ENCODE results near the gene SUPT16H. TPM values are rescaled to one million over a fixed set of nuclear protein-coding genes. Genes with fewer than 3 reads are reported as not detected.
"Not testable (repeated sequence)": the region's sequence is repeated elsewhere in the genome, so short reads cannot be mapped to it uniquely, and the experiment has no call there.

The SUPT16H gene
- total RNA-seq, 4 donors from 2014 or later = 27.2 to 33.5 (median 30.8) TPM

- peak overlapping the region in 3 of 4 donors; percentile 30 to 58 (median 37) for H3K27ac ChIP-seq
- no peaks in the 10 kb centered on the region for H3K9me3 ChIP-seq
- intact Hi-C loops (cut with DNase I; ENCODE audit: low total_unique reads) = no loop called here
- DNase-seq = peak; percentile 23 to 72
- TF ChIP-seq CTCF (IDR thresholded peaks at IDR 0.05 in 4 of 5, conservative IDR thresholded peaks at IDR 0.05 in 1 of 5) = no peak
- TF ChIP-seq POLR2A (IDR thresholded peaks at IDR 0.05) = peak in 1 of 2 donors; percentile 49
- H3K36me3 ChIP-seq = no peaks in the 10 kb centered on the region
- peak overlapping the region; percentile 21 to 58 (median 42) for H3K4me3 ChIP-seq
- peaks cover 0 to 7% (median 0%) of the 10 kb centered on the region in 3 donors for H3K27me3 ChIP-seq
- no peaks in the 10 kb centered on the region for H3K4me1 ChIP-seq
- in situ Hi-C loops (cut with MboI; ENCODE audit: low sequenced_read_pairs in 4 of 4) = no loop called here
- peak; percentile 82 to 93 for ATAC-seq
These were observed 75.2 kb downstream of the SUPT16H start for GRCh38 chr14:21308479-21309237.

GRCh38 chr14:21308132-21308478 lies 75.7 kb downstream of the SUPT16H start:
- H3K27me3 ChIP-seq = peaks cover 0 to 9% (median 0%) of the 10 kb centered on the region in 3 donors
- in situ Hi-C loops (cut with MboI; ENCODE audit: low sequenced_read_pairs in 4 of 4) = no loop called here
- no peaks in the 10 kb centered on the region for H3K4me1 ChIP-seq
- TF ChIP-seq POLR2A (IDR thresholded peaks at IDR 0.05) (no peak), CTCF (IDR thresholded peaks at IDR 0.05 in 4 of 5, conservative IDR thresholded peaks at IDR 0.05 in 1 of 5) (no peak)
- DNase-seq = no peak
- no peaks in the 10 kb centered on the region for H3K9me3 ChIP-seq
- ATAC-seq = peak; percentile 53 to 62
- H3K36me3 ChIP-seq = no peaks in the 10 kb centered on the region
- H3K4me3 ChIP-seq = peak overlapping the region in 3 of 4 donors; percentile 38 to 58 (median 46)
- H3K27ac ChIP-seq = peak overlapping the region in 3 of 4 donors; percentile 30 to 58 (median 37)
- intact Hi-C loops (cut with DNase I; ENCODE audit: low total_unique reads) = no loop called here

GRCh38 chr14:21307637-21308036 lies 76.2 kb downstream of the SUPT16H start:
- Histone ChIP-seq H3K4me3 (no peak overlapping the region), H3K9me3 (no peaks in the 10 kb centered on the region), H3K27me3 (peaks cover 0 to 9% (median 0%) of the 10 kb centered on the region in 3 donors), H3K36me3 (no peaks in the 10 kb centered on the region), H3K27ac (no peak overlapping the region), H3K4me1 (no peaks in the 10 kb centered on the region)
- ATAC-seq (no peak), DNase-seq (no peak)
- no peak for TF ChIP-seq POLR2A (IDR thresholded peaks at IDR 0.05)
- TF ChIP-seq CTCF (IDR thresholded peaks at IDR 0.05 in 4 of 5, conservative IDR thresholded peaks at IDR 0.05 in 1 of 5) = no peak
- intact Hi-C loops (cut with DNase I; ENCODE audit: low total_unique reads) (no loop called here), in situ Hi-C loops (cut with MboI; ENCODE audit: low sequenced_read_pairs in 4 of 4) (no loop called here)

GRCh38 chr14:21302836-21303140 lies 81.0 kb downstream of the SUPT16H start:
- H3K27ac ChIP-seq; ATAC-seq; in situ Hi-C loops (cut with MboI; ENCODE audit: low sequenced_read_pairs in 4 of 4); H3K9me3 ChIP-seq; H3K4me3 ChIP-seq; H3K36me3 ChIP-seq; intact Hi-C loops (cut with DNase I; ENCODE audit: low total_unique reads); DNase-seq; H3K4me1 ChIP-seq: not testable (repeated sequence)
- H3K27me3 ChIP-seq = peaks cover 0 to 20% (median 5%) of the 10 kb centered on the region in 3 donors

GRCh38 chr14:21302013-21302835 lies 81.6 kb downstream of the SUPT16H start:
- in situ Hi-C loops (cut with MboI; ENCODE audit: low sequenced_read_pairs in 4 of 4) (no loop called here), intact Hi-C loops (cut with DNase I; ENCODE audit: low total_unique reads) (no loop called here)
- ATAC-seq (no peak), DNase-seq (no peak)
- Histone ChIP-seq H3K4me1 (no peaks in the 10 kb centered on the region), H3K9me3 (no peaks in the 10 kb centered on the region), H3K4me3 (no peak overlapping the region), H3K36me3 (no peaks in the 10 kb centered on the region), H3K27me3 (peaks cover 0 to 20% (median 5%) of the 10 kb centered on the region in 3 donors), H3K27ac (no peak overlapping the region)
- TF ChIP-seq CTCF (IDR thresholded peaks at IDR 0.05 in 4 of 5, conservative IDR thresholded peaks at IDR 0.05 in 1 of 5) (no peak), POLR2A (IDR thresholded peaks at IDR 0.05) (no peak)

Measured in gastrocnemius medialis (tissue), 4 donors.